H1 (cell line): ENCODE results near the gene CPLANE1. TPM values are rescaled to one million over a fixed set of nuclear protein-coding genes. Genes with fewer than 3 reads are reported as not detected.

ENCODE experiments used
- CBX8 ChIP-seq: fragments of 300-800, 300-1000 bp; sonication (generic); IDR thresholded peaks from 2 replicates; pipeline ENCODE4 v1.7.1; 2016; ENCODE audit warnings: low read depth, low read length, borderline replicate concordance
- HDAC2 ChIP-seq, 2 experiments: fragments of 300-600 bp in 1 of 2; sonication (generic) in 1 of 2; IDR thresholded peaks; 2 replicates each; pipeline ENCODE4 v1.6.1; 2011 to 2012; ENCODE audit warnings: low read depth in 2 of 2, low read length in 2 of 2, mild to moderate bottlenecking in 2 of 2, moderate library complexity in 2 of 2, borderline replicate concordance in 1 of 2, inconsistent platforms in 1 of 2
- SP2 ChIP-seq: IDR thresholded peaks from 2 replicates; pipeline ENCODE4 v1.6.1; 2012; ENCODE audit warnings: mild to moderate bottlenecking, low read length, inconsistent platforms
- TEAD4 ChIP-seq: IDR thresholded peaks from 2 replicates; pipeline ENCODE4 v1.6.1; 2012; ENCODE audit warnings: low read depth, low read length, inconsistent platforms, mixed read lengths
- polyA plus RNA-seq, 7 experiments: library from polyadenylated mRNA; depleted of rRNA in 3 of 7; stranded (reverse) in 5 of 7; unstranded in 2 of 7; fragments of >200 nt in 5 of 7; fragments of 200-250 nt in 2 of 7; gene quantifications; 1 replicate in 5 of 7; 2 replicates in 1 of 7; 4 replicates in 1 of 7; pipeline versions ENCODE4 v1.2.1 to v1.2.3, GENCODE V29; 2011 to 2013; ENCODE audit warnings: missing spikeins in 2 of 7, mixed read lengths in 2 of 7
- total RNA-seq: library from RNA; stranded (reverse); fragmentation: NEBNext Ultra II Directional; extraction: Animal tissue kit (Norgen Biotek cat#: 25700); gene quantifications from 2 replicates; pipeline ENCODE4 v1.2.1, GENCODE V29; 2021

CPLANE1 gene
- total and polyA plus RNA-seq, 2 of the 8 experiments (the other 6 are each of a cell fraction or from before 2014, with no cell fraction given): 2.2 to 8.8 TPM

DNA sequence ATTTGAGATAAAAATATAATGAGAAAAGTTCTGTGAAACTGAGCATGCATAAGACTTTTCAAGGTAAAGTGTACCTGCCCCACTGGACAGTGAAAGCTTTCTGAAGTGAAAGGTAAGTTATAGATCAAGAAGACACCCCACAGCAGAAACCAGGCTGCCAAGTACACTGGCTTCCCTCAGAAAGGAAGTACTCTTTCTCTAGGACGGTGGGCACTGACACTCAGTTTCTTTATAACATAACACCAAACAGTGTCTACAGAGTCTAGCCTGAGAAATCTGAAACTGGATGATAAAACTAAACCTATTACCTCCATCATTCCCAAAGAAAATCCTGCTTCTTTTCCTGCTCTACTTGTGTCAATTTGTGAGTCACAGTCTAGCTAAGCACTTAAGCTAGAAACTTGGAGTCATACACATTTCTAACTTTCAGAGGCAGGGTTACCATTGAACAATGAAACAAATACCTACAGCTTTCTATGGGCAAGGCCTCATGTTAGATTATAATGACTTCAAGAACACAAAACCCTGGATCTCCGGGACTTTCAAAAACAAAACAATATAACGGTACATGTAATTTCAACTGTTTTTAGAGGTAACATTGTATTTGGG, 136.7 kb downstream of the CPLANE1 start (continued):
- no peak for TF ChIP-seq HDAC2 (IDR thresholded peaks at IDR 0.05; ENCODE audit: borderline replicate concordance in 1 of 2, low read depth in 2 of 2, low read length in 2 of 2)
- TF ChIP-seq TEAD4: no peak
- no peak for TF ChIP-seq CBX8
- TF ChIP-seq SP2: no peak
- TF ChIP-seq, all 59 proteins: peak for 0
